Epithelial cell of proximal tubule (primary cell): Measurements from ENCODE around the gene LSS. TPM values are rescaled to one million over a fixed set of nuclear protein-coding genes. Genes with fewer than 3 reads are reported as not detected.

Experiments
- DNase-seq: peaks from one replicate; pipeline ENCODE4 v3.0.0-alpha.2; 2011; ENCODE audit warnings: low read depth
- H3K4me3 ChIP-seq: 2 replicates; pipeline ENCODE4 v1.5.1; 2011; ENCODE audit warnings: low read depth, mild to moderate bottlenecking, low read length
- total RNA-seq: library from RNA; depleted of rRNA; stranded (reverse); fragments of >200 nt; gene quantifications from 2 replicates; pipeline ENCODE4 v1.2.3, GENCODE V29; 2015
- TF ChIP-seq, protein P1 (sequence below): conservative IDR thresholded peaks from 2 replicates; pipeline ENCODE4 v1.5.1; 2012; ENCODE audit warnings: low read depth, mild to moderate bottlenecking, low read length

The LSS gene
- total RNA-seq, 1 donor from 2014 or later, result 32.0 TPM

DNA sequence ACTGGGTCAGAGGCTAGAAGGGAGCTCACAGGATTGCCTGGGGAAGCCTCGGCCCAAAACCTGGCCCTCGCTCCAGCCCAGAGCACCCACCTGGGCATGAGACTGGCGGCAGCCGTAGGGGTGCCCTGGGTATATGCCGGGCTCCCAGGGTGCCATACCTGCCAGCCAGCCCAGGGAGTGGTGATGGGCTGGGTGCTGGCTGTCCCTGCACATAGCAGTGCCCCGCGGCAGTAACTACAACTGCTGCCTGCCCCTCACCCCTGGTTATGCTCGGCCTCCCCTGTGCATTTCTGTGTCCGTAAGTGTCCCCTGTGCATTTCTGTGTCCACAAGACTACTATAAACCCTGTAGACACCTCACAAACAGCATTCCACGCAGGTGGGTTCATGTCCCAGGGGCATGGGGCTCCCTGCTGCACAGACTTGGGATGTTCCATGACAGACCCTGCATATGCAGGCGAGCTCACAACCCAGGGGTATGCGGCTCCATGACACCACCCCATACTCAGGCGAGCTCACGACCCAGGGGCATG lies 38.5 kb downstream of the LSS start:
- no peak overlapping the region for H3K4me3 ChIP-seq
- TF ChIP-seq, protein P1, sequence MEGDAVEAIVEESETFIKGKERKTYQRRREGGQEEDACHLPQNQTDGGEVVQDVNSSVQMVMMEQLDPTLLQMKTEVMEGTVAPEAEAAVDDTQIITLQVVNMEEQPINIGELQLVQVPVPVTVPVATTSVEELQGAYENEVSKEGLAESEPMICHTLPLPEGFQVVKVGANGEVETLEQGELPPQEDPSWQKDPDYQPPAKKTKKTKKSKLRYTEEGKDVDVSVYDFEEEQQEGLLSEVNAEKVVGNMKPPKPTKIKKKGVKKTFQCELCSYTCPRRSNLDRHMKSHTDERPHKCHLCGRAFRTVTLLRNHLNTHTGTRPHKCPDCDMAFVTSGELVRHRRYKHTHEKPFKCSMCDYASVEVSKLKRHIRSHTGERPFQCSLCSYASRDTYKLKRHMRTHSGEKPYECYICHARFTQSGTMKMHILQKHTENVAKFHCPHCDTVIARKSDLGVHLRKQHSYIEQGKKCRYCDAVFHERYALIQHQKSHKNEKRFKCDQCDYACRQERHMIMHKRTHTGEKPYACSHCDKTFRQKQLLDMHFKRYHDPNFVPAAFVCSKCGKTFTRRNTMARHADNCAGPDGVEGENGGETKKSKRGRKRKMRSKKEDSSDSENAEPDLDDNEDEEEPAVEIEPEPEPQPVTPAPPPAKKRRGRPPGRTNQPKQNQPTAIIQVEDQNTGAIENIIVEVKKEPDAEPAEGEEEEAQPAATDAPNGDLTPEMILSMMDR, result no peak
- DNase-seq, result no peak

DNA sequence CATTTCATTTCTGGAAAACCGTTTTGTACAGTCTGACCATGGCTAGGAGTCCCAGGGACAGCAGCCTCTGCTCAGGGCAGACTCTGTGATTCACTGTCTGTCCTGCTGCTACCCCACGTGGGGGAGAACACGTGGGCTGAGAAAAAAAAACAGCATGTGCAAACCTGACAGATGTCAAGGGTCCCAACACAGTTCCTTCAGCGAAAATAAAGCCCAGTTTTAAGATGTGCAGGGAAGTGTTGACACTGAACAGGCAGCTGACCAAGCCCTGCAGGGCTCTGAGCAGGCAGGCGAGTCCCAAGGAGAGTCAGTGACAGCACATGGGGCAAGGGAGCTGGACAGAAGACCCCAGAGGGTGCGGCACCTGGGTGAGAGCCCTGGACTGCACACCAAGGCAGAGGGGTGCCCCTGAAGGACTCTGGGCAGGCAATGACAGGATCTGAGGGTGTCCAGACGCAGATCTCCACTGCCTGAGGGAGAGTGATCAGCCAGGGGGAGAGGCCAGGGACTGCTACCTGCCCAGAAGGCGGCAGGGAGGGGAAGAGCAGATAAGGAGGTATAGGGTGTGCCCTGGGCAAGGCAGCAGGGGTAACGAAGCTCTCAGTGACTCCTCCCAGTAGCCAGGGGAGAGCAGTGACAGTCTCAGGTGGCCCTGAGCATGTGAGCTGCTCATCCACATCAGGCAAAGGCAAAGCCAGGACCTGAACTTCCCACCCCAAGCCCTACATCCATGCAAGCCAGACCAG lies 39.2 kb downstream of the LSS start:
- no peak overlapping the region for H3K4me3 ChIP-seq
- DNase-seq, result no peak
- TF ChIP-seq, protein P1, result no peak

DNA sequence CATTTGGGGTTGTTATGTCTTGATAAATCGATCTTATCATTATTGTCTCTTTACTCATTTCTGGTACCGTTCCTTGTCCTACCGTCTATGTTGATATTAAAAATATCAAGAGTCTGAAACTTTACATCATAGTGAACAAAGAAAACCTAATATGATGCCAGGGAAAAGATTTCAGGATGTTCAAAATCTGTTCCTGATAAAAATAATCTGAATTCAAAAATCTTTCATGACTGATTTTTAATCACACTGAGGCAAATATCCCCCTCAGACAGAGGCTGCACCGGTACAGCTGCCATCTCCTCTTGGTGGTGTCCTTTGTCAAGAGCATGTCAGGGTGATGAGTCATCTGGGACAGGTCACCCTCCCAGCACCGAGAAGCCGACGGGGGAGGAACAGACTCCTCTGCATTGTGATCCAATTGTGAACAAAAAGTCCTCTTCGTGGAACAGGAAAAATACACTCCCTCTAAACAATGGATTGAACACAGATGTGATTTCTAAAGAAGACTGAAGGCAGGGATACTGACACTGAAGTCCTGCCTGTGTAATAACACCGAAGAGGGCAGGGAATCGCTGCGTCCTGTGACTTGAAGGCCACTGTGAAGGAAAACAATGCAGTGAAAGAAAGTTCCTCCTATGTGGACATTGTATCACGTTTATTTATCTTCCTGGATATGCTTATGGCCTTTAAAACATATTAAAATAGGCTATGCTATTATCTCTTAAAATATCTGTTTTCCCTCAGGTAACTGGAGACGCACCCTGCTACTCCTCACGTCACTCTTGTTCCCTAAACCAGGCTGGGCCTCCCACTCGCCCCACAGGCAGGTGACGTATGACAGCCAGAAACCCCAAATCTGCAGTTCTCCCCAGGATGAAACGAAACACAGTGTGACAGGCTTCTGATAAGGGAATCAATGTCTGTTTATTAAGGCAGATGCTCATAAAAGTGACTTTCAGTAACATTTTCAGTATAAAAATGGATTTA lies 40.1 kb downstream of the LSS start:
- peak; percentile 10 for DNase-seq
- TF ChIP-seq, protein P1, result no peak
- no peak overlapping the region for H3K4me3 ChIP-seq

DNA sequence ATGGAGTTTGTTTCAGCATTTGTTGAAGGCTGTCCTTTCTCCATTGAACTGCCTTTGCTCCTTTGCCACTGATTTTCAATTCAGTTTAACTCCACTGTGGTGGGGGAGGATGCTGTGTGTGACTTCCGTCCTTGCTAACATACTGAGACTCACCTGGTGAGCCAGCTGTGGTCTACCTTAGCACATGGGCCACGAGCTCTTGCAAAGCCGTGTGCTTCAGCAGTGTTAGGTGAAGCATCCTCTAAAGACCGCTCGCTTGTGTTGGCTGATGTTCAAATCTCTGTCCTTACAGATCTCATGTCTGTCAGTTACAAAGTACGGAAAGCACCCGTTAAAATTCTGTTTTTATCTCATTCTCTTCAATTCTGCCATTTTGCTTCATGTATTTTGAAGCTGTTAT lies 40.8 kb downstream of the LSS start:
- no peak overlapping the region for H3K4me3 ChIP-seq

DNA sequence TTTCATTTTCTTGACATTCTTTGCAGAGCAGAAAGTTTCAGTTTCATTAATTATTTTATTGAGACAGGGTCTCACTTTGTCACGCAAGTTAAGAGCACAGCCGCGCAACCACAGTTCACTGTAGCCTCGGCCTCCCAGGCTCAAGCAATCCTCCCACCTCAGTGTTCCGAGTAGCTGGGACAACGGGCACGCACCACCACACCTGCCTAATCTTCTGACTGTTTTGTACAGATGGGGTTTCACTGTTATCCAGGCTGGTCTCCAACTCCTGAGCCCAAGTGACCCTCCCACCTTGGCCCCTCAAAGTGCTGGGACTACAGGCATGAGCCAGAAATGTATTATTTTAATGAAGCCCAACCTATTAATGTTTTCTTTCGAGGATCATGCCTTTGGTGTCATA lies 41.3 kb downstream of the LSS start:
- TF ChIP-seq, protein P1, result no peak
- no peak for DNase-seq
- H3K4me3 ChIP-seq, result no peak overlapping the region

More for the DNA sequence above, 40.8 kb downstream of the LSS start:
- no peak for DNase-seq
- TF ChIP-seq, protein P1, result no peak

DNA sequence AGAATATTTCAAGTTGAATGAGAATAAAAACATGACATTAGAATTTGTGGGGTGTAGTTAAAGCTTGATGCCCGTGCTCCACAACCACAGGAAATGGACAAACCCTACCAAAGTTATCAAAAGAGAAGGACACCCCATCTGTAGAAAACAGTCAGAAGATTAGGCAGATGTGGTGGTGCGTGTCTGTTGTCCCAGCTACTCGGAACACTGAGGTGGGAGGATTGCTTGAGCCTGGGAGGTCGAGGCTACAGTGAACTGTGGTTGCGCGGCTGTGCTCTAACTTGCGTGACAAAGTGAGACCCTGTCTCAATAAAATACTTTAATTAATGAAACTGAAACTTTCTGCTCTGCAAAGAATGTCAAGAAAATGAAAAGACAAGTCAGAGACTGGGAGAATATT lies 42.9 kb downstream of the LSS start:
- no peak for DNase-seq
- peak overlapping the region; percentile 80 for H3K4me3 ChIP-seq
- TF ChIP-seq, protein P1, result no peak
